ENCODE measurements around the gene ZNF573. TPM values are rescaled to one million over a fixed set of nuclear protein-coding genes. Genes with fewer than 3 reads are reported as not detected.
A peak's percentile ranks its signal among the peaks of the same experiment; 100 is the strongest.

The ZNF573 gene
- total RNA-seq, 2 donors from 2014 or later = 8.0 to 18.8 TPM

GRCh38 chr19:37719111-37719926, 60.1 kb downstream of the ZNF573 start, which contains the start of gene ZNF607:
TSS of gene ZNF607 (minus strand) at chr19:37719761. CDS start at chr19:37711618, 8,143 bp downstream.
- H3K27me3 ChIP-seq = no peaks in the 10 kb centered on the region
- H3K9me3 ChIP-seq = no peaks in the 10 kb centered on the region
- ATAC-seq (peak; percentile 96), DNase-seq (peak; percentile 90 to 93 (median 92))
- no peaks in the 10 kb centered on the region for H3K36me3 ChIP-seq (replicated peaks in 1 of 2; ENCODE audit: insufficient read depth in 1 of 2, low read depth in 2 of 2)
- WGBS, 2 donors = 0% methylated on average over 9 to 54 of the region's 54 CpGs
- H3K4me1 ChIP-seq = peaks cover 11% of the 10 kb centered on the region
- H3K4me3 ChIP-seq = peak within 1 kb of the TSS; percentile 89 to 93
- peak within 1 kb of the TSS; percentile 65 to 90 (median 80) for H3K27ac ChIP-seq
- intact Hi-C loops (cut with DNase I) = no loop called here
- TF ChIP-seq POLR2A (IDR thresholded peaks at IDR 0.05) = peak; percentile 41 to 84 (median 81)
- TF ChIP-seq, protein P1, sequence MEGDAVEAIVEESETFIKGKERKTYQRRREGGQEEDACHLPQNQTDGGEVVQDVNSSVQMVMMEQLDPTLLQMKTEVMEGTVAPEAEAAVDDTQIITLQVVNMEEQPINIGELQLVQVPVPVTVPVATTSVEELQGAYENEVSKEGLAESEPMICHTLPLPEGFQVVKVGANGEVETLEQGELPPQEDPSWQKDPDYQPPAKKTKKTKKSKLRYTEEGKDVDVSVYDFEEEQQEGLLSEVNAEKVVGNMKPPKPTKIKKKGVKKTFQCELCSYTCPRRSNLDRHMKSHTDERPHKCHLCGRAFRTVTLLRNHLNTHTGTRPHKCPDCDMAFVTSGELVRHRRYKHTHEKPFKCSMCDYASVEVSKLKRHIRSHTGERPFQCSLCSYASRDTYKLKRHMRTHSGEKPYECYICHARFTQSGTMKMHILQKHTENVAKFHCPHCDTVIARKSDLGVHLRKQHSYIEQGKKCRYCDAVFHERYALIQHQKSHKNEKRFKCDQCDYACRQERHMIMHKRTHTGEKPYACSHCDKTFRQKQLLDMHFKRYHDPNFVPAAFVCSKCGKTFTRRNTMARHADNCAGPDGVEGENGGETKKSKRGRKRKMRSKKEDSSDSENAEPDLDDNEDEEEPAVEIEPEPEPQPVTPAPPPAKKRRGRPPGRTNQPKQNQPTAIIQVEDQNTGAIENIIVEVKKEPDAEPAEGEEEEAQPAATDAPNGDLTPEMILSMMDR (IDR thresholded peaks at IDR 0.05) = peak; percentile 25 to 77 (median 63)

DNA sequence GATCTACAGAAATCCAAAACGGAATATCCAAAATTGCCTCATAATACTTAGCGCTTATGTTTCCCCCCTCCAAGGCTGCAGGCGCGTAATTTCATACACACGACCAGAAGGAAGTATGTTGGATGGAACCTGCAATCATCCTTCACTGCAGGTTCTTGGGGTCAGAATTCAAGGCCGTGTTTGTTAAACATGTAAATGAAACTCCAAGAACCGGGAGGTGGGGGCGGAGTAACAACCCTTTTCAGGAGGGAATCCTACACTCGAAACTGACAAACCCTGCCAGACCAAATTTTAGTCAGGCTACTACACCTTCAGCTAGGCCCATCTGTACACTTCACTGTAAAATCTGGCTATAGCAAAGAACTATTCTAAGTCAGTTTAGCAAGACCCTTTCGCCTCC, 61.1 kb downstream of the ZNF573 start:
- Histone ChIP-seq H3K27ac (no peak overlapping the region), H3K36me3 (replicated peaks in 1 of 2; ENCODE audit: insufficient read depth in 1 of 2, low read depth in 2 of 2) (no peaks in the 10 kb centered on the region), H3K4me1 (peaks cover 11% of the 10 kb centered on the region), H3K4me3 (no peak overlapping the region), H3K27me3 (no peaks in the 10 kb centered on the region), H3K9me3 (no peaks in the 10 kb centered on the region)
- intact Hi-C loops (cut with DNase I) = no loop called here
- 31 to 35% methylated on average over 10 of the region's 10 CpGs for WGBS, 2 donors
- ATAC-seq (no peak), DNase-seq (peak in 1 of 4 donors; percentile 5)
- no peak for TF ChIP-seq POLR2A (IDR thresholded peaks at IDR 0.05)
- TF ChIP-seq, protein P1 (IDR thresholded peaks at IDR 0.05) = no peak

DNA sequence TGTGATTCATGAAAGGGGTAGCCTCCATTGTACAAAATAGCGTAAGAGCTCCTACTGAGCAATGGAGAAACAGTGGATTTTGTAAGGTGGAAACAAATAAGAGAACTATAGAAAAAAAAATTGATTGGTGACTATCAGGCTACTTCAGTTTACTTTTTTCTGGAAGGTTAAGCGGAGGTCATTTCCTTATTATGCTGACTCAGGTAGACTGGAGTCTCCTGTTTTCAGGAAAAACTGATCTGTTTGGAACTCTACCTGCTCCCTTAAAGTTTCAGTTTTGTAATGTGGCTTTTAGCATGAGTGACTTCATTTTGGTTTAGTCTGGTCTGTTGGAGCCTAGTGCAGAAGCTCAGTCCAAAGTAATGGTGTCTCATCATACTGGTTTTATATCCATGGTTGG, 63.2 kb downstream of the ZNF573 start:
- intact Hi-C loops (cut with DNase I) = no loop called here
- DNase-seq (no peak), ATAC-seq (no peak)
- peaks cover 11% of the 10 kb centered on the region for H3K4me1 ChIP-seq
- H3K27ac ChIP-seq = no peak overlapping the region
- H3K36me3 ChIP-seq (replicated peaks in 1 of 2; ENCODE audit: insufficient read depth in 1 of 2, low read depth in 2 of 2) = no peaks in the 10 kb centered on the region
- H3K9me3 ChIP-seq = no peaks in the 10 kb centered on the region
- TF ChIP-seq, protein P1 (IDR thresholded peaks at IDR 0.05) = no peak
- H3K4me3 ChIP-seq = no peak overlapping the region
- WGBS, 2 donors = 94 to 96% methylated on average over 2 of the region's 2 CpGs
- no peaks in the 10 kb centered on the region for H3K27me3 ChIP-seq

DNA sequence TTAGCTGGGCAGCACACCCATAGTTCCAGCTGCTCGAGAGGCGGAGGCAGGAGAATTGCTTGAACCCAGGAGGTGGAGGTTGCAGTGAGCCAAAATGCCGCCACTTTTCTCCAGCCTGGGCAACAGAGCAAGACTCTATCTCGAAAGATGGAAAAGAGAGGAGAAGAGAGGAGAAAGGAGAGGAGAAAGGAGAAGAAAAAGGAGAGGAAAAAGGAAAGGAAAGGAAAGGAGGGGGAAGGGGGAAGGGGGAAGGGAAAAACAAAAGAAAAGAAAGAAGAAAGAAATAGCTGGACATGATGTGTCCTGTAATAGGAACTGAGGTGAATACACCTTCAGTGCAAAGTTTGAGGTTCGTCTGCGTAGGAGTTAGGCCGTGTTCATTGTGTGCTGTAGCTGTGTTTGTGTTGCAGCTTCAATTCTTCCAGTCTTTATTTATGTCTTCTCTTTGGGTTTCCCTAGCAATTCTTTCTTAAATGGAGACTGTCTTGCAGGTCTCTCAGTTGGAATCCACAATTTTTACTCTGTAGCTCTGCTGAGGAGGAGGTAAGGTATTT, 73.3 kb downstream of the ZNF573 start:
- H3K9me3 ChIP-seq = no peaks in the 10 kb centered on the region
- no peaks in the 10 kb centered on the region for H3K4me1 ChIP-seq
- no peak for ATAC-seq
- 92 to 94% methylated on average over 7 of the region's 7 CpGs for WGBS, 2 donors
- no peak overlapping the region for H3K4me3 ChIP-seq
- TF ChIP-seq, protein P1 (IDR thresholded peaks at IDR 0.05) = no peak
- TF ChIP-seq POLR2A (IDR thresholded peaks at IDR 0.05) = no peak
- intact Hi-C loops (cut with DNase I) = no loop called here
- no peak overlapping the region for H3K27ac ChIP-seq
- DNase-seq = no peak
- H3K27me3 ChIP-seq = no peaks in the 10 kb centered on the region
- H3K36me3 ChIP-seq (replicated peaks in 1 of 2; ENCODE audit: insufficient read depth in 1 of 2, low read depth in 2 of 2) = peaks cover 0 to 4% of the 10 kb centered on the region in 2 donors
